Activated T-helper 1 cell treated with Interleukin-2 at 50 U/mL for 16 hours (primary cell): ENCODE data around the gene MIPEP.

Experiments
- DNase-seq: peaks from one replicate; pipeline ENCODE4 v3.0.0-alpha.2; 2020; ENCODE audit warnings: low read depth

MIPEP gene

GRCh38 chr13:23810685-23811240, 78.4 kb downstream of the MIPEP start:
- no peak for DNase-seq

DNA sequence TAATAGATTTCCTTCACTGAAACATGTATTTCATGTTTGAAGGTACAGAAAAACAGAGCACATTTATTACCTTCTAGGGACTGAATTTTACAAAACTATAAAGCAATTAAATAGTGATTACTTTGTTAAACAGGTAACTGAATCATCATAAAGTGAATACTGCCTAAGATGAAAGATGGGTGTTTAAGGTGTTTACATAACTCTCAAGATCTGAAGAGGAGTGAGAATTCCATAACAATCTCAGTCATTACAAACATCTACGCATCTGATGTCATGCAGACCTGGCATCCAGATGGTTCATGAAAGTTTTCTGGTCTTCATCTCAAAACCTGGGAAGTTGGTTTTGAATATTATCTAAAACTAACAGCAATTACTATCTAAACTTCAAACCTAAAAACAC, 80.4 kb downstream of the MIPEP start:
- no peak for DNase-seq

DNA sequence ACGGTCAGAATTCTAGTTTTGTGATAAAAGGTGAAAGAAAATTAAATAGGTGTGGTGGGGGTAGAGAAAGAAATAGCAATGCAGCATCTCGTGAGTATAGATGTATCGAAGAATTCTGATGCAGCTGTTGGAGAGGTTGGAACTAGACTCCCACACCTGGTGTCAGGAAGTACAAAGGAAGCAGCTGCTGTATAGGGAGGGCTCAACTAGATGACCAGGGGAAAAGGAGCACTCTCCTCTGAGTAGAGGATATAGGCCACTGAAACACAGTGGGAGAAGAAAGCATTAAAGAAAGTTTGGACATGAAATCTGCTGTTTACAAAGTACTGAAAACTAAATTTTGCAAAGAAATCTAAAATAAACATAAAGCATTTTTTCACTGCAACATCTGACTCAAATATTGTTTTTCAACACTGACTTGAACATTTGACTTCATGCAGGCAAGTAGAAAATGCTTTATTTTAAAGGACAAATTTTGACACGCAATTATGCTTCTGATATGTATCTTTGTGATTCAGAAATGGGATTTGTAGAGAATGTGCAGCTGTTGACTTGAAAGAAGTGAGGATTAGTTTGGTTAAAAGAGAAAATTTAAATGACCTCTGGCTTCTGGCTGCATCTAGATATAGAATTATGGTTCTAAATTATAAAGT, 82.2 kb downstream of the MIPEP start:
- no peak for DNase-seq

- DNase-seq: no peak
These were observed 83.4 kb downstream of the MIPEP start for GRCh38 chr13:23805821-23806220.

DNA sequence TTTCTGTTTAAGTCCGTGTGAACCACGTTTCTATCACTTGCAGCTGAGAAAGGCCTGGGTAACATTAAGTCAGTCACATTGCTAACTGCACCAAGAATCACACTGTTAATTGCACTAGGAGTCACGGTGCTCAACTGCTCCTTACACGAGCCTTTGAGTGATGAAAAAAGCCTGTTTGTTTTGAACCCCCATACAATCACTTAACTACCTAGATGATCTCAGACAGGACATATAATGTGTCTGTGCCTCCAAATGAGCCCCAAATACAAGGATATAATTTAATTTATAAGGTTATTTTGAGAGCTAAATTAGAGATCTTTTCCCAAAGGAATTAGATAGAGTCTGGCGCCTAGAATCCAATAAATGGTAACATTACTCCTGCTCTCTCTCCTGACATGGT, 84.1 kb downstream of the MIPEP start:
- DNase-seq: no peak

- no peak for DNase-seq
These were observed 85.0 kb downstream of the MIPEP start for GRCh38 chr13:23804166-23804565.

DNA sequence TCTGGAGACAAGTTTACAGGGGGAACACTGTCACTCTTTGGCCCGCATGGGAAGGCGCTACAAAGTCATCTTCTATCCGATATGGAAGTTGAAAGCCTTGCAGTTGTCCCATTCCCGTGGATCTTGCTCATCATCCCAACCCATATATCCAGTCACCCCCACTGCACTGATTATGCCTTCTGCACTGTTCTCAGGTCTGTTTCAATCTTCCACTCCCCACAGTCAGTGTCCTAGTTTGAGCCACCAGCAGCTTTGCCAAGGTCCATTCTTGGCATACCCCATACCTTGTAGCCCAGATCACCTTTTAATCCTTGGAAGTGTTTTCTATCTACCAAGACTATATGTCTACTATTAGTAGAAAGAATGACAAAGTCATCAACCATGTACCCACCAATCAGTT, 88.1 kb downstream of the MIPEP start:
- DNase-seq: no peak

GRCh38 chr13:23799945-23800344, 89.3 kb downstream of the MIPEP start:
- no peak for DNase-seq

DNA sequence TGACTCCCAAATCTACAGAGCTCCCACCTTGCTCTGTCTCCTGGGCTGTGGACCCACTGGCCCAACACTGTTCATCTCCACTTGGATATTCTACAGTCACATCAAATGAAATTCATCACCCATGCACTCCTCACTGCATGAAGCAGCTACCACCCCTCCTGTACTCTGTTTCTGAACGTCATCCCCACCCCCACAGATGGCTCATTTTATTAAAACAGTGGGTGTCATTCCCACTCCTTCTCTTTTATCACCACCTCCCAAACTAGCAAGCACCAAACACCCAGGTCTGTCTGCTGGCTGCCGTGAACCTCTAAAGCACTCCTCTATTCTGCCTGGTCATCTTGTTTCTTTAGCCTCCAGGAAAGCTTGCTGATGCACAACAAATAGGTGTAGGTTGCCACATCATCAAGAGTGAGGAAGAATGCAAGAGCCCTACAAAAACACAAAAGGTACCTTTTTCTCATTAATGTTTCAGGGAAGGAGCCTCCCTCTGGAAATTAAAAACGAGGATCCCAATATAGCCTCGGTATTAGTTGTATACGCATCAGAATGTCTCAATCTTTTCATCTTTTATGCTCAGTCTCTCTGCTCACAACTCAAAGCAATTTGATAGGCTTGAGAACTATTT, 91.8 kb downstream of the MIPEP start:
- no peak for DNase-seq

DNA sequence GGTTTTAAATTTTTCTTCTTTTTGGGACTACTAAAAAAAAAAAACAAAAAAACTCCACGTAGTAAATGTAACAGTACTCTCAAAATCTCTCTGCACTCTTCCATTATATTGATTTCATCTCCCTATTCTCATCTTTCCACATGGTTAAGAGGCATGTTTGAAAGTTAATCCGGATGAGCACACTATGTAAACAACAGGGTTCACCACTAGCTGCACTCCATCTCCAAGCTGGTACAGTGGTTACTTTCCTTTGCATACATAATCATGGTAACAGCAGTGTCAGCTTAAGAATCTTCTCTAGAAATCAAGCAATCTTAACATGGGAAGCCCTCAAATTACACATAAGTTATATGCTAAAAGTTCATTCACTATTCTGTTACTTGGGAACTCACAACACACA, 92.6 kb downstream of the MIPEP start:
- no peak for DNase-seq

GRCh38 chr13:23794267-23795161, 94.7 kb downstream of the MIPEP start:
- DNase-seq: no peak

DNA sequence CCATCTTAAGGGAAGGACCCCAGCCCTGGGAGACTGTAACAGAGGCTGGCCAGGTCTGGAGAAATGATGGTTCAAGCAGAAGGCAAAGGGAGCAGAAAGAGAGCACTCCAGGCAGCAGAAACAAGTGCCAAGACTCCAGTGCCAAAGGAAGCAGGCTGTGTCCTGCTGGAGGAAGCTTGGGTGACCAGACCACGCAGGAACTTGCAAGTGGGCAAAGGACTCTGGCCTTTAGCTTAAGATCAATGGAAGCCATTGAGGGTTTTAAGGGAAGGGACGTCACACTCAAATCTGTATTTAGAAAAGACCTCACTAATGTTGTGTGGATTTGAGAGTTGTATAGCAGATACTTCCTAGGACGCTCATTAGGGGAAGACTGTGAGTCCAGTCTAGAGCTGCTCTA, 95.5 kb downstream of the MIPEP start:
- DNase-seq: no peak

GRCh38 chr13:23792680-23793079, 96.5 kb downstream of the MIPEP start:
- DNase-seq: no peak

GRCh38 chr13:23790577-23791170, 98.5 kb downstream of the MIPEP start:
- DNase-seq: no peak

- DNase-seq: no peak
These were observed 99.4 kb downstream of the MIPEP start for GRCh38 chr13:23789576-23790346.

DNA sequence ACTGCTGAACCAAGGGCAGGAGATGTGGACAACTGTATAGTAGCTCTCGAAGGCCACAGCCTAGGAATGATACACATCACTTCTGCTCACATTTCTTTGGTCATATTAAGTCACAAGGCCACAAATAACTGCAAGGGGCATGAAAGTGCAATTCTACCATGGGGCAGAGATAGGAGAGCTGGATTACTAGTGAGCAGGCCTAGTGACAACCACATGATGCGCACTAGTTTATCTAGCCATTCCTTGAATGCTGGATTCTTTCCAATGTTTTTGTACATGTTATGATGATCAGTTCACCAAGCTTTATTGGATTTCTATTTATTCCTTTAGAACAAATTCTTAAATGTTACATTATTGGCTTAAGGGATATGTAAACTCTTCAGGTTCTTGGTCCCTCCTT, 100.7 kb downstream of the MIPEP start:
- DNase-seq: no peak

DNA sequence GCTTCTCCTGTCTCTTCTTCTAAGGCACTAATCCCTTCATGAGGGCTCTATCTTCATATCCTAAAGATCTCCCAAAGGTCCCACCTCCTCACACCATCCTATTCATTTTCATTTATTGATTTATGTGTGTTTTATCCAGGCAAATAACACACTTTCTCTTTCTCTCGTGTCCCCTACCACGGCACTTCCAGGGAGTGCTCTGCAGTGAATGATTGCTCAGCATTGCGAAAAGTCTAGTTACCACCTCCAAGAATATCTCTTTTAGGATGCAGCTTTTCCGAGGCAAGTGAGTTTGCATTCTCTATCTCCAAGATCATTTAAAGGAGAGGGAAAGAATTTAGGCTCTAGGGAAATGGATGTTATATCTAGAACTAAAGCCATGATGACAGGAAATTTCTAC, 101.7 kb downstream of the MIPEP start:
- DNase-seq: no peak

DNA sequence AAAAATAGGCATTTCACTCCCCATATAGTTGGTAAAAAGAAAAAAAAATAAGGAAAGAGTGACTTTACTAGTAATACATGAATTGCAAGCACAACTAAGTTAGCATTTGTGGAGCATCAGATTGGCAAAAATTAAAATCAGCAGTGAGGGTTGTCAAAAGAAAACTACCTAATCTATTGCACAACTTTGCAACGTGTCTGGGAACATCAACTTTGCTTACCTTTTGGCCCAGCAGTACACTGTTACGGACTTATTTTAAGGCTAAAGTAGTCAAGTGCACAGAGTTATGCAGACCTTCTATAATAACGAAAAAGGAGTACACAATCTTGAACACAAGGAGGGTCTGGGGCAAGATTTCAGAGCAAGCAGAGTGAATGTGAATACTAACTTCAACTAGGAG, 102.6 kb downstream of the MIPEP start:
- no peak for DNase-seq

DNA sequence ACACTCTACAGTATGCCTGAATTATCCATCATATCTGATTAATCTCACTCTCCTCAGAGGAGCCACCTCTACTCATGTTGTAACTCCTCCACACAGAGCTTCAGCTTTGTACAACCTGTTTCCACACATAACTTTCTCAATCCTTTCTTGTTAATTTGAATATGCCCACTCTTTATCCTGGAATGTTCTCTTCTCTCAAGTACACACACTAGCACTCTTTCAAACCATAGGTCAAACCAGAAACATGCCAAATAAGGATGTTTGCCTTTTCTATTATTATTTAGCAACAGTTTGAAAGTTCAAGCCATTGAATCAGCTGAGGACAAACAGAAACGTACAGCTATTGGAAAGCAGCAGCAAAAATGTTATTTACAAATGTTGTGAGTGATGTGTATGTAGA, 110.3 kb downstream of the MIPEP start:
- no peak for DNase-seq

DNA sequence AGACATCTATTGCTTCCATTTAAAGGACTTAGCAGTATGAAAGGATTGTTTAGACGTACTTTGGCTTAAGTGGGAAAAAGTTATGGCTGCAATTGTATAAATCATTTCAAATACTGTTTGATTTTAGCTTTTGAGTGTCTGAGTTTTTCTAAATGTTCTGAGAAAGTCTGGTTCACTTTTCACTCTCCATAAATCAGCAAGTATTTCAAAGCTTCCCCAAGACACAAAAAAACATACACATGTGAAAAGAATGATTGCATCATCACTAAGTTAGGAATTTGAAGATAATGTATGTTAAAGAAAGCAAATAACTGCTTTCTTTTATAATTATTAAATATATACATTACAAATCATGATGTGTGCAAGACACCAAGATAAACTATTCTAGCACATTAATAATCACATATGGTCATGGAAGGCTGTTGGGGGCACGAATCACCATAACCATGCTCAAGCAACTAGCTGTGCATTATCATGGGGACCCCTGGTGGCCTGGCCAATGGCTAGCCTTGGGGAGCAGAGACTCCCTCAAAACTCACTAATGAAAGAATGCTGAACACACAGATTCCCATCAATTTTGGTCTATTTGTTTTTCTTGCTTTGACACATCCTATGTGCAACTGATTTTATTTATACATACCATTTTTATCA, 111.1 kb downstream of the MIPEP start:
- DNase-seq: no peak

GRCh38 chr13:23777575-23777870, 111.7 kb downstream of the MIPEP start:
- no peak for DNase-seq
